WTC11 (cell line): ENCODE results near the gene PRODH. TPM values are rescaled to one million over a fixed set of nuclear protein-coding genes. Genes with fewer than 3 reads are reported as not detected.
"Not testable (repeated sequence)": the region's sequence is repeated elsewhere in the genome, so short reads cannot be mapped to it uniquely, and the experiment has no call there.

Experiments used
- ATAC-seq: fragments of 200-7000 bp; cut with Tn5 transposase; 2 replicates; pipeline ENCODE4 v1.10.0; 2021; ENCODE audit warnings: mild to moderate bottlenecking, moderate library complexity
- CTCF ChIA-PET: fragments of 300-600 bp; sonication (Branson Sonifier 250); formaldehyde crosslinking; loops from one replicate; lab custom pipeline; 2021; ENCODE audit warnings: antibody characterized with exemption; lab: Charles Lee
- POLR2A ChIA-PET: fragments of 350-600 bp; sonication (Branson Sonifier 250); formaldehyde crosslinking; loops from one replicate; lab custom pipeline; 2021; ENCODE audit warnings: antibody characterized with exemption; lab: Charles Lee
- DNase-seq: peaks from one replicate; pipeline ENCODE4 v3.0.0; 2021; ENCODE audit warnings: low spot score
- H3K27ac Mint-ChIP-seq: 2 replicates; pipeline ENCODE4 v1.8.0; 2021; ENCODE audit warnings: mixed read lengths
- H3K27me3 Mint-ChIP-seq: 2 replicates; pipeline ENCODE4 v1.8.0; 2021; ENCODE audit warnings: low read depth, mild to moderate bottlenecking, moderate library complexity, mixed read lengths
- H3K36me3 Mint-ChIP-seq: 2 replicates; pipeline ENCODE4 v1.8.0; 2021; ENCODE audit warnings: mixed read lengths
- H3K4me1 Mint-ChIP-seq: 2 replicates; pipeline ENCODE4 v1.8.0; 2022; ENCODE audit warnings: mixed read lengths
- H3K4me3 Mint-ChIP-seq: 2 replicates; pipeline ENCODE4 v1.8.0; 2021; ENCODE audit warnings: mild to moderate bottlenecking, moderate library complexity, mixed read lengths
- H3K9me3 Mint-ChIP-seq: 2 replicates; pipeline ENCODE4 v1.8.0; 2021; ENCODE audit warnings: mixed read lengths
- ETV6 ChIP-seq: sonication (generic); formaldehyde crosslinking; IDR thresholded peaks from 2 replicates; pipeline ENCODE4 v1.8.1; 2022; ENCODE audit warnings: mild to moderate bottlenecking, missing genetic modification reagents
- GRHL2 ChIP-seq: fragments of 250-450 bp; sonication (Bioruptor Pico); IDR thresholded peaks from 2 replicates; pipeline ENCODE4 v1.8.0; 2022; ENCODE audit warnings: mild to moderate bottlenecking, moderate library complexity; ENCODE audit not compliant: insufficient replicate concordance, severe bottlenecking
- PRRX2 ChIP-seq: fragments of 250-450 bp; sonication (Bioruptor Pico); IDR thresholded peaks from 2 replicates; pipeline ENCODE4 v1.8.0; 2021; ENCODE audit warnings: mild to moderate bottlenecking
- SP1 ChIP-seq: sonication (generic); formaldehyde crosslinking; conservative IDR thresholded peaks from 2 replicates; pipeline ENCODE4 v1.8.1; 2022; ENCODE audit warnings: missing genetic modification reagents
- TCF7 ChIP-seq: sonication (generic); formaldehyde crosslinking; IDR thresholded peaks from 2 replicates; pipeline ENCODE4 v1.8.0; 2022; ENCODE audit warnings: mild to moderate bottlenecking, low read depth, missing genetic modification reagents, moderate library complexity
- total RNA-seq: library from RNA; stranded (reverse); gene quantifications from 3 replicates; pipeline ENCODE4 v1.2.3, GENCODE V29; 2021
- TF ChIP-seq, protein P1 (sequence below): sonication (generic); formaldehyde crosslinking; IDR thresholded peaks from 2 replicates; pipeline ENCODE4 v1.8.1; 2023; ENCODE audit warnings: mild to moderate bottlenecking, missing genetic modification reagents, borderline replicate concordance
- TF ChIP-seq, protein P2 (sequence below): fragments of 250-450 bp; sonication (Bioruptor Pico); IDR thresholded peaks from 2 replicates; pipeline ENCODE4 v1.9.0; 2021; ENCODE audit warnings: mild to moderate bottlenecking
- TF ChIP-seq, protein P3 (sequence below): sonication (generic); formaldehyde crosslinking; IDR thresholded peaks from 2 replicates; pipeline ENCODE4 v1.8.1; 2023; ENCODE audit warnings: mild to moderate bottlenecking, moderate library complexity, missing genetic modification reagents
- TF ChIP-seq, protein P4 (sequence below): sonication (generic); formaldehyde crosslinking; IDR thresholded peaks from 2 replicates; pipeline ENCODE4 v1.8.0; 2022; ENCODE audit warnings: mild to moderate bottlenecking, missing genetic modification reagents
- TF ChIP-seq, protein P5 (sequence below): sonication (generic); formaldehyde crosslinking; IDR thresholded peaks from 2 replicates; pipeline ENCODE4 v1.8.0; 2023; ENCODE audit warnings: mild to moderate bottlenecking, missing genetic modification reagents

Gene PRODH
- total RNA-seq, 1 experiment from 2014 or later: 97.3 TPM

DNA sequence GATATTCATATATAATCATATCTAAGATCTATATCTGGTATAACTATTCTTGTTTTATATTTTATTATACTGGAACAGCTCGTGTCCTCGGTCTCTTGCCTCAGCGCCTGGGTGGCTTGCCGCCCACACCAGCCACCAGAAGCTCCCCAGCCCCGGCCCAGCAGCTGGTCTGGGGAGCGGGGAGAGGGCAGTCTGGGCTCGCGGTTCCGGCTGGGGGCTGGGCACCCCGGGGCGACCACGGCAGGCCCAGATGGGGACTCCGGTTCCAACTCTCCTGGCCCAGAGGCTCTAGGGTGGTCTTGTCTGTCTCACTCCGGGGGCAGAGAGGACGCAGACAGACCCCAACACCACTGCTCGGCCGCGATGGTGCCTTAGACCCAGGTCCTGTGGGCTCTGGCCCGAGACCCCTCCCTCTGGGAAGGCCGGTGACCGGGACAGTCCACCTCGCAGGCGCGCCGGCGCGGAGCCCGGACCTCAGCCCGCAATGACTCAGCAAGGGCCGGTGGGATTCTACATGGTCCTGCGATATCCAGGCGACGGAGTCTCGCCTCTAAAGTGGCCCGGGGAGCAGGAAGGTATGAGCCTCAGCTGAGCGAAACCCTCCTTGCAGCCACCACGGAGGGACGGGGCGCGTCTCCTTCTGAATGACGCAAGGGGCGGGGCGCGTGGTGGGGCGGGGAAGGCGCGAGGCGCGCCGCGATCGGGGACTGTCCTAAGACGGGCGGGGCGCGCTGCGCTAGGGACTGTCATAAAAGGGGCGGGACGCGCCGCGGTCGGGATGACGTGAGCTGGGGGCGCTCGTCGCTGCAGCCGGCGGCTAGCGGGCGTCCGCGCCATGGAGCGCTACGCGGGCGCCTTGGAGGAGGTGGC, 30.3 kb downstream of the PRODH start, which contains the start of gene DGCR6 (continued):
- TF ChIP-seq, protein P1, sequence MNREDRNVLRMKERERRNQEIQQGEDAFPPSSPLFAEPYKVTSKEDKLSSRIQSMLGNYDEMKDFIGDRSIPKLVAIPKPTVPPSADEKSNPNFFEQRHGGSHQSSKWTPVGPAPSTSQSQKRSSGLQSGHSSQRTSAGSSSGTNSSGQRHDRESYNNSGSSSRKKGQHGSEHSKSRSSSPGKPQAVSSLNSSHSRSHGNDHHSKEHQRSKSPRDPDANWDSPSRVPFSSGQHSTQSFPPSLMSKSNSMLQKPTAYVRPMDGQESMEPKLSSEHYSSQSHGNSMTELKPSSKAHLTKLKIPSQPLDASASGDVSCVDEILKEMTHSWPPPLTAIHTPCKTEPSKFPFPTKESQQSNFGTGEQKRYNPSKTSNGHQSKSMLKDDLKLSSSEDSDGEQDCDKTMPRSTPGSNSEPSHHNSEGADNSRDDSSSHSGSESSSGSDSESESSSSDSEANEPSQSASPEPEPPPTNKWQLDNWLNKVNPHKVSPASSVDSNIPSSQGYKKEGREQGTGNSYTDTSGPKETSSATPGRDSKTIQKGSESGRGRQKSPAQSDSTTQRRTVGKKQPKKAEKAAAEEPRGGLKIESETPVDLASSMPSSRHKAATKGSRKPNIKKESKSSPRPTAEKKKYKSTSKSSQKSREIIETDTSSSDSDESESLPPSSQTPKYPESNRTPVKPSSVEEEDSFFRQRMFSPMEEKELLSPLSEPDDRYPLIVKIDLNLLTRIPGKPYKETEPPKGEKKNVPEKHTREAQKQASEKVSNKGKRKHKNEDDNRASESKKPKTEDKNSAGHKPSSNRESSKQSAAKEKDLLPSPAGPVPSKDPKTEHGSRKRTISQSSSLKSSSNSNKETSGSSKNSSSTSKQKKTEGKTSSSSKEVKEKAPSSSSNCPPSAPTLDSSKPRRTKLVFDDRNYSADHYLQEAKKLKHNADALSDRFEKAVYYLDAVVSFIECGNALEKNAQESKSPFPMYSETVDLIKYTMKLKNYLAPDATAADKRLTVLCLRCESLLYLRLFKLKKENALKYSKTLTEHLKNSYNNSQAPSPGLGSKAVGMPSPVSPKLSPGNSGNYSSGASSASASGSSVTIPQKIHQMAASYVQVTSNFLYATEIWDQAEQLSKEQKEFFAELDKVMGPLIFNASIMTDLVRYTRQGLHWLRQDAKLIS (CRISPR knock-in tag): no peak

DNA sequence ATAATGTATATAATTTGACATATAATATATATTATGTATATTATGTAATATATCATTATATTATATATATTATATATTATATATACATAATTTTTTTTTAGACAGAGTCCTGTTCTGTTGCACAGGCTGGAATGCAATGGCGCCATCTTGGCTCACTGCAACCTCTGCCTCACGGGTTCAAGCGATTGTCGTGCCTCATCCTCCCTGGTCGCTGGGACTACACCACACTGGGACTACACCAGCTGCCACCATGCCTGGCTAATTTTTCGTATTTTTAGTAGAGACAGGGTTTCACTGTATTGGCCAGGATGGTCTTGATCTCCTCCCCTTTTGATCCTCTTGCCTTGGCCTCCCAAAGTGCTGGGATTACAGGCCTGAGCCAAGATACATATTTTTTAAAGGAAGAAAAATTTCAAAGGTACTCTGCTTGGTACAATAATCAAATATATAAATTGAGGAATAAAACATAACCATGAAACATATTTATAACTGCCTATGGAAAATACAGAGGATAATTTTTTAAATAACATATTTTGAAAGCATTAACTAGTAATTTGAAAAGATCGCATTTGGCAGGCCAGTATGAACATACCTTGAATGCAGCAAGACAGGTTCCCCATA, 39.9 kb downstream of the PRODH start:
- CTCF ChIA-PET, H3K4me3 Mint-ChIP-seq, H3K27me3 Mint-ChIP-seq, H3K27ac Mint-ChIP-seq, H3K36me3 Mint-ChIP-seq, H3K4me1 Mint-ChIP-seq, POLR2A ChIA-PET, DNase-seq, ATAC-seq, H3K9me3 Mint-ChIP-seq: not testable (repeated sequence)

DNA sequence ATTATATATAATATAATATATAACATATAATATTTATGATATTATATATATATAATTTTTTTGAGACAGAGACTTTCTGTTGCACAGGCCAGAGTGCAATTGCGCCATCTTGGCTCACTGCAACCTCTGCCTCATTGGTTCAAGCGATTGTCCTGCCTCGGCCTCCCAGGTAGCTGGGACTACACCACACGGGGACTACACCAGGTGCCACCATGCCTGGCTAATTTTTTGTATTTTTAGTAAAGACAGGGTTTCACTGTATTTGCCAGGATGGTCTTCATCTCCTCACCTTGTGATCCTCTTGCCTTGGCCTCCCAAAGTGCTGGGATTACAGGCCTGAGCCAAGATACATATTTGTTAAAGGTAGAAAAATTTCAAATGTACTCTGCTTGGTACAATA, 42.3 kb downstream of the PRODH start:
- DNase-seq, H3K27ac Mint-ChIP-seq, H3K4me1 Mint-ChIP-seq, ATAC-seq, H3K9me3 Mint-ChIP-seq, H3K27me3 Mint-ChIP-seq, H3K36me3 Mint-ChIP-seq, H3K4me3 Mint-ChIP-seq, CTCF ChIA-PET, POLR2A ChIA-PET: not testable (repeated sequence)

DNA sequence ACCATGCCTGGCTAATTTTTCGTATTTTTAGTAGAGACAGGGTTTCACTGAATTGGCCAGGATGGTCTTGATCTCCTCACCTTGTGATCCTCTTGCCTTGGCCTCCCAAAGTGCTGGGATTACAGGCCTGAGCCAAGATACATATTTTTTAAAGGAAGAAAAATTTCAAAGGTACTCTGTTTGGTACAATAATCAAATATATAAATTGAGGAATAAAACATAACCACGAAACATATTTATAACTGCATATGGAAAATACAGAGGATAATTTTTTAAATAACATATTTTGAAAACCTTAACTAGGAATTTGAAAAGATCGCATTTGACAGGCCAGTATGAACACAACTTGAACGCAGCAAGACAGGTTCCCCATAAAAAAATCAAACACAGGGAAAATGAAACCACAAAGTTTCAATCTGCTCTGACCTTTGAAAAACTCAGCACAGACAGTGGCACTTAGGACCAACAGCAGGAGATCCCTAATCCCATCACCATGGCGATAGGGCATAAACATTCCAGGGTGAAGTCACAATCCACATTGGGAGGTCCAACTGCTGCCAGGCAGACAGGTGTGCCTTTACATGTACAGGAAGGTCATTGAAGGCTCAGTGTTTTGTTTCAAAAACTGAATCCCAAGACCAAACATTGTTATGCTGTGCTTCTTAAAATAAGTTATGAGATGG, 45.4 kb downstream of the PRODH start:
- DNase-seq, H3K9me3 Mint-ChIP-seq, H3K27ac Mint-ChIP-seq, POLR2A ChIA-PET, H3K4me3 Mint-ChIP-seq, H3K4me1 Mint-ChIP-seq, H3K27me3 Mint-ChIP-seq, H3K36me3 Mint-ChIP-seq, ATAC-seq, CTCF ChIA-PET: not testable (repeated sequence)

DNA sequence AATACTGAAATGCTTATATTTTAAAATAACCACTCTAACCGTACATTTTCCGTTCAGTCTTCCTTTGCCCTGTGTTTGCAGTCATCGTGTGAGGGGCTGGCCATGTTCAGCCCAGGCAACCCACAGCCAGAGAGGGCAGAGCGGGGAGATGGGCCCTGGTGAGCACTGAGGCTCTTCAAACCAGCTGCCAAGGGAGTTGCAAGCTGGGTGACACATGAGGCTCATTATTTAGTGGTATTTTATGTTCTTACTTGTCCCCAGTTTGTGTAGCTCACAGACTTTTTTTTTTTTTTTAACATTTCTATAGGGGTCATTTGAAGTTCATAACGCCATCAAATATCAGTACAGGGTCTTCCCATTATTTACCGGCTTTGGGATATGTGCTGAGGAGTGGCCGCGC, 48.0 kb downstream of the PRODH start:
- Mint-ChIP-seq H3K9me3 (peaks cover 4% of the 10 kb centered on the region), H3K36me3 (peaks cover 3% of the 10 kb centered on the region), H3K27ac (no peak overlapping the region), H3K27me3 (no peaks in the 10 kb centered on the region), H3K4me3 (no peak overlapping the region), H3K4me1 (no peaks in the 10 kb centered on the region)
- DNase-seq: no peak
- CTCF ChIA-PET: interaction anchor here (1.0 kb wide), 1 partner anchor 18 kb away, joined by 3 read pairs; the partner anchor contains the start of gene DGCR6
- ATAC-seq: no peak
- POLR2A ChIA-PET: no interaction called here
- TF ChIP-seq SP1 (CRISPR knock-in tag) (no peak), GRHL2 (CRISPR knock-in tag) (no peak), TCF7 (CRISPR knock-in tag) (no peak), ETV6 (CRISPR knock-in tag) (no peak), PRRX2 (CRISPR knock-in tag) (no peak)
- TF ChIP-seq, protein P2, sequence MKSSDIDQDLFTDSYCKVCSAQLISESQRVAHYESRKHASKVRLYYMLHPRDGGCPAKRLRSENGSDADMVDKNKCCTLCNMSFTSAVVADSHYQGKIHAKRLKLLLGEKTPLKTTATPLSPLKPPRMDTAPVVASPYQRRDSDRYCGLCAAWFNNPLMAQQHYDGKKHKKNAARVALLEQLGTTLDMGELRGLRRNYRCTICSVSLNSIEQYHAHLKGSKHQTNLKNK (CRISPR knock-in tag): no peak
- TF ChIP-seq, protein P3, sequence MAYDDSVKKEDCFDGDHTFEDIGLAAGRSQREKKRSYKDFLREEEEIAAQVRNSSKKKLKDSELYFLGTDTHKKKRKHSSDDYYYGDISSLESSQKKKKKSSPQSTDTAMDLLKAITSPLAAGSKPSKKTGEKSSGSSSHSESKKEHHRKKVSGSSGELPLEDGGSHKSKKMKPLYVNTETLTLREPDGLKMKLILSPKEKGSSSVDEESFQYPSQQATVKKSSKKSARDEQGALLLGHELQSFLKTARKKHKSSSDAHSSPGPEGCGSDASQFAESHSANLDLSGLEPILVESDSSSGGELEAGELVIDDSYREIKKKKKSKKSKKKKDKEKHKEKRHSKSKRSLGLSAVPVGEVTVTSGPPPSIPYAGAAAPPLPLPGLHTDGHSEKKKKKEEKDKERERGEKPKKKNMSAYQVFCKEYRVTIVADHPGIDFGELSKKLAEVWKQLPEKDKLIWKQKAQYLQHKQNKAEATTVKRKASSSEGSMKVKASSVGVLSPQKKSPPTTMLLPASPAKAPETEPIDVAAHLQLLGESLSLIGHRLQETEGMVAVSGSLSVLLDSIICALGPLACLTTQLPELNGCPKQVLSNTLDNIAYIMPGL: no peak
- TF ChIP-seq, protein P4, sequence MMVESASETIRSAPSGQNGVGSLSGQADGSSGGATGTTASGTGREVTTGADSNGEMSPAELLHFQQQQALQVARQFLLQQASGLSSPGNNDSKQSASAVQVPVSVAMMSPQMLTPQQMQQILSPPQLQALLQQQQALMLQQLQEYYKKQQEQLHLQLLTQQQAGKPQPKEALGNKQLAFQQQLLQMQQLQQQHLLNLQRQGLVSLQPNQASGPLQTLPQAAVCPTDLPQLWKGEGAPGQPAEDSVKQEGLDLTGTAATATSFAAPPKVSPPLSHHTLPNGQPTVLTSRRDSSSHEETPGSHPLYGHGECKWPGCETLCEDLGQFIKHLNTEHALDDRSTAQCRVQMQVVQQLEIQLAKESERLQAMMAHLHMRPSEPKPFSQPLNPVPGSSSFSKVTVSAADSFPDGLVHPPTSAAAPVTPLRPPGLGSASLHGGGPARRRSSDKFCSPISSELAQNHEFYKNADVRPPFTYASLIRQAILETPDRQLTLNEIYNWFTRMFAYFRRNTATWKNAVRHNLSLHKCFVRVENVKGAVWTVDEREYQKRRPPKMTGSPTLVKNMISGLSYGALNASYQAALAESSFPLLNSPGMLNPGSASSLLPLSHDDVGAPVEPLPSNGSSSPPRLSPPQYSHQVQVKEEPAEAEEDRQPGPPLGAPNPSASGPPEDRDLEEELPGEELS (CRISPR knock-in tag): no peak
- TF ChIP-seq, protein P5, sequence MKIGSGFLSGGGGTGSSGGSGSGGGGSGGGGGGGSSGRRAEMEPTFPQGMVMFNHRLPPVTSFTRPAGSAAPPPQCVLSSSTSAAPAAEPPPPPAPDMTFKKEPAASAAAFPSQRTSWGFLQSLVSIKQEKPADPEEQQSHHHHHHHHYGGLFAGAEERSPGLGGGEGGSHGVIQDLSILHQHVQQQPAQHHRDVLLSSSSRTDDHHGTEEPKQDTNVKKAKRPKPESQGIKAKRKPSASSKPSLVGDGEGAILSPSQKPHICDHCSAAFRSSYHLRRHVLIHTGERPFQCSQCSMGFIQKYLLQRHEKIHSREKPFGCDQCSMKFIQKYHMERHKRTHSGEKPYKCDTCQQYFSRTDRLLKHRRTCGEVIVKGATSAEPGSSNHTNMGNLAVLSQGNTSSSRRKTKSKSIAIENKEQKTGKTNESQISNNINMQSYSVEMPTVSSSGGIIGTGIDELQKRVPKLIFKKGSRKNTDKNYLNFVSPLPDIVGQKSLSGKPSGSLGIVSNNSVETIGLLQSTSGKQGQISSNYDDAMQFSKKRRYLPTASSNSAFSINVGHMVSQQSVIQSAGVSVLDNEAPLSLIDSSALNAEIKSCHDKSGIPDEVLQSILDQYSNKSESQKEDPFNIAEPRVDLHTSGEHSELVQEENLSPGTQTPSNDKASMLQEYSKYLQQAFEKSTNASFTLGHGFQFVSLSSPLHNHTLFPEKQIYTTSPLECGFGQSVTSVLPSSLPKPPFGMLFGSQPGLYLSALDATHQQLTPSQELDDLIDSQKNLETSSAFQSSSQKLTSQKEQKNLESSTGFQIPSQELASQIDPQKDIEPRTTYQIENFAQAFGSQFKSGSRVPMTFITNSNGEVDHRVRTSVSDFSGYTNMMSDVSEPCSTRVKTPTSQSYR (CRISPR knock-in tag): no peak
